BLaER1 treated with 17β-estradiol and CSF1 and Interleukin-3, amounts not matched to agents 10 nM and 100 nM (cell line): ENCODE results near the gene IRAG1.

ENCODE experiments used
- H3K27ac ChIP-seq, 11 experiments: shearing (Covaris generic); formaldehyde crosslinking; 2 replicates each; pipeline ENCODE4 v1.8.1; 2022
- H3K27me3 ChIP-seq, 11 experiments: shearing (Covaris generic); formaldehyde crosslinking; 2 replicates each; pipeline ENCODE4 v1.8.1; 2022
- H3K36me3 ChIP-seq, 11 experiments: shearing (Covaris generic); formaldehyde crosslinking; 2 replicates each; pipeline ENCODE4 v1.8.1; 2022
- H3K4me1 ChIP-seq, 10 experiments: shearing (Covaris generic); formaldehyde crosslinking; 2 replicates each; pipeline ENCODE4 v1.8.1; 2022
- H3K4me2 ChIP-seq, 11 experiments: shearing (Covaris generic); formaldehyde crosslinking; 2 replicates each; pipeline ENCODE4 v1.8.1; 2022
- H3K4me3 ChIP-seq, 10 experiments: shearing (Covaris generic); formaldehyde crosslinking; 2 replicates each; pipeline ENCODE4 v1.8.1; 2022
- H3K9ac ChIP-seq, 11 experiments: shearing (Covaris generic); formaldehyde crosslinking; 2 replicates each; pipeline ENCODE4 v1.8.1; 2022
- H3K9me3 ChIP-seq, 11 experiments: shearing (Covaris generic); formaldehyde crosslinking; replicated peaks in 1 of 11; 2 replicates each; pipeline ENCODE4 v1.8.1; 2022
- H4K20me1 ChIP-seq, 11 experiments: shearing (Covaris generic); formaldehyde crosslinking; 2 replicates each; pipeline ENCODE4 v1.8.1; 2022
- Cebpa-rat ChIP-seq, 11 experiments: shearing (Covaris generic); IDR thresholded peaks; 2 replicates each; pipeline ENCODE4 v1.8.1; 2022

Gene IRAG1

DNA sequence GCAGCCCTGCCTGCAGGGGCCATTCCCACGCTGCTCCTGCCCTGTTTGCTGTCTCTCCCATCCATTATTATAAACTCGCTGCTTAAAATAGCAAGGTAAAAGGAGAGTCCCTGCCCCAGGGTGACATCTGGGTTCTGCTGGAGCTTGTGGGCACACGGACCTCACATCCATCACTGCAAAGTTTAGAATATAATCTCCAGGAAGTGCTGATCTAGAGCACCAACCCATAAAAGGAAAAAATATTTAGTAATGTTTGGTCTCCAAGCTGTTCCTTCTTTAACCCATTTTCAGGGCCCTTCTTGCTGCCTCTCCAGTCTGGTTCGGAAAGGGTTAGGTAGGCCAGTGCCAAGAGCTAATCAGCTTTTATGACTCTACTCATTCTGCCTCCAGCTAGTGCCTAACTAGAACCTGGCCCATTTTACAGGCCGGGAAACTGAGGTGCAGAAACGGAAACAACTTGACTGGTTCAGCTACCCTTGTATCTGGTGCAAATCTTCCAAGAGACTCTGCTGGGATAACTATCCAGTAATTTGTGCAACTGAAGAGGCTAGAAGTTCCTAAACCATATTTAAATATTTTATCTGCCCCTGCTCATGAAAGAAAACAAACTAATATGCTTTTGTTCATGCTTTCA is 37.5 kb downstream of the IRAG1 start:
- no peak for TF ChIP-seq Cebpa-rat (IDR thresholded peaks at IDR 0.05)
- no peaks in the 10 kb centered on the region for H3K36me3 ChIP-seq
- peak overlapping the region in 7 of 11 experiments; percentile 9 to 27 (median 14); a peak in 2 of 22 replicates for H3K9ac ChIP-seq
- H3K4me2 ChIP-seq: peak overlapping the region; percentile 51 to 92 (median 70)
- peaks cover 52 to 93% (median 72%) of the 10 kb centered on the region in 10 experiments for H3K4me1 ChIP-seq
- H3K4me3 ChIP-seq: no peak overlapping the region
- no peaks in the 10 kb centered on the region for H3K27me3 ChIP-seq
- H4K20me1 ChIP-seq: no peaks in the 10 kb centered on the region
- H3K9me3 ChIP-seq: no peaks in the 10 kb centered on the region
- H3K27ac ChIP-seq: peak overlapping the region in 9 of 11 experiments; percentile 23 to 54 (median 34); a peak in 13 of 22 replicates

DNA sequence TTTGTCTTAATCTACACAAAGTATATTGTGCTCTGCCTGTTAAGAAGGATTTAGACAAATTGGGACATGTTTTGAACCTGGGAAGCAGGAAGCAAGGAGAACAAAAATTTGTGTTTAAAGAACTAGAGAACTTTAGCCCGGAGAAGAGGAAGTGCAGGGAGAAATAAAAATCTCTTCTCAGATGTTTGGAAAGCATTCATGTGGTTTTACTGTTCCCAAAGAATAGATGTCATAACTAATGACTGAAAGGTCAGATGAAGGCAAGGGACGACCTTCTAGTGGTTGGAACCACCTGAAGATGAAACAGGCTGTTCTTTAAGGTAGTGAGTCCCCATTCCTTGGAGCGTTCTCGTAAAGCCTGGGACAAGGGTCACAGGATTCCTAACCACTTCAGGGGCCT is 38.3 kb downstream of the IRAG1 start:
- Histone ChIP-seq H3K4me1 (peaks cover 52 to 87% (median 72%) of the 10 kb centered on the region in 10 experiments), H3K9ac (peak overlapping the region in 8 of 11 experiments; percentile 7 to 27 (median 13); a peak in 3 of 22 replicates), H4K20me1 (no peaks in the 10 kb centered on the region), H3K36me3 (no peaks in the 10 kb centered on the region), H3K27me3 (no peaks in the 10 kb centered on the region), H3K9me3 (no peaks in the 10 kb centered on the region), H3K27ac (peak overlapping the region in 9 of 11 experiments; percentile 23 to 54 (median 34); a peak in 14 of 22 replicates), H3K4me2 (peak overlapping the region; percentile 51 to 92 (median 70)), H3K4me3 (no peak overlapping the region)
- TF ChIP-seq Cebpa-rat (IDR thresholded peaks at IDR 0.05): no peak

DNA sequence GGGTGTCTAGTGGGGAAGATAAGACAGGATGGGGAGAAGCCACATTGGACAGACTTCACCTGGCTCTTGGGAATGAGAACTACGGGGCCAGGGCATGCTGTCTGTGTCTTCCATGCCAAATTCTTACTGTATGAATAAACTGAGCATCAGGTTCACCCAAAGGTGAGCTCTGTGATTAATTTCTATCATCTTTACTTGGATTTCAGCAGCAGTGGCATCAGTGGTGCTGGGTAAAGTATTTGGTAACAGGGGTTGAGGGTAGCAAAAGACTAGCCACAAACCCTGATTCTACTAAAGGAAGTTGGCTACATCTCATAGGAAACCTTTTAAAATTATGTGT is 38.8 kb downstream of the IRAG1 start:
- no peaks in the 10 kb centered on the region for H3K27me3 ChIP-seq
- H3K36me3 ChIP-seq: no peaks in the 10 kb centered on the region
- no peaks in the 10 kb centered on the region for H3K9me3 ChIP-seq
- H3K4me1 ChIP-seq: peaks cover 51 to 83% (median 68%) of the 10 kb centered on the region in 10 experiments
- peak overlapping the region in 1 of 11 experiments; percentile 24; a peak in 1 of 22 replicates for H3K9ac ChIP-seq
- H3K4me3 ChIP-seq: no peak overlapping the region
- H4K20me1 ChIP-seq: no peaks in the 10 kb centered on the region
- peak overlapping the region; percentile 51 to 92 (median 70) for H3K4me2 ChIP-seq
- TF ChIP-seq Cebpa-rat (IDR thresholded peaks at IDR 0.05): no peak
- H3K27ac ChIP-seq: peak overlapping the region in 7 of 11 experiments; percentile 23 to 54 (median 37); a peak in 10 of 22 replicates

DNA sequence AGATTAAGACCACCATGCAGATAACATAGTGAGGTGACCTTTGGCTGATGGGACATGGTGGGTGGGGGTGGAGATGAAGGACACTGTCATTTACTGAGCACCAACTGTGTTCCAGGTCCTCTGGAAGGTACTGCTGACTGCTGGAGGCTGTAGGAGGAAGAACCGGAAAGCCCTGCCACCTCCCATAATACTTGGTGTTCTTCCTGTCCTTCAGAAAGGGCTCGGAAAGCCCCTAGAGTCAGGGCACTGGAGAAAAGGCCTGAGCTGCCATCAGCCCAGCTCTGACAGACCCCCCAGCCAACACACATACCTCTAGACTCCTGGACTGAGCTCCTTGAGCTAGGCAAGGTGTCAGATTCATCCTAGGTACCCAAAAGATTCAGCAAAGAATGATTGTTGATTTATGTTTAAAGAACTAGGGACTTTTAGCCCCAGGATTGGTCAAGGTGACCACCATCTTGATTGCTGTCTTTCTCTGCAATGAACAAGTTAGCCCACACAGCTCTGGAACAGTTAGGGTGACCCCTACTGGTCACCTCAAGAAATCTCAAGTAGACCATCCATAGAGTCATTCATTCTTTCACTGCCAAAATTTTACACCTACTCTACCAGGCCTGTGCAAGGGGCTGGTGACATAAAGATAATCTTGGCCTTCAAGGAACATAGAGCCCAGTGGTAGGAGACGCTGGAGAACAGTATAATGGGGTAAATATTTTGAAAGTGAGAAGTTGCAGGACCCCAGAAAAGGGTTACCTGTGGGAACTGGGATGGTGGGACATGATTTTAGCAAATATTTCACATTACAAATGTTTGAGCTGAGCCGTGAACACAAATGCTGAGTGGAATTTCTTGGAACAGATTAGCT is 39.4 kb downstream of the IRAG1 start:
- Histone ChIP-seq H3K4me2 (peak overlapping the region; percentile 51 to 92 (median 70); a peak in 19 of 22 replicates), H4K20me1 (no peaks in the 10 kb centered on the region), H3K36me3 (no peaks in the 10 kb centered on the region), H3K4me1 (peaks cover 45 to 77% (median 62%) of the 10 kb centered on the region in 10 experiments), H3K9ac (no peak overlapping the region), H3K27me3 (no peaks in the 10 kb centered on the region), H3K4me3 (no peak overlapping the region), H3K27ac (peak overlapping the region in 6 of 11 experiments; percentile 26 to 54 (median 38); a peak in 9 of 22 replicates), H3K9me3 (no peaks in the 10 kb centered on the region)
- TF ChIP-seq Cebpa-rat (IDR thresholded peaks at IDR 0.05): no peak

DNA sequence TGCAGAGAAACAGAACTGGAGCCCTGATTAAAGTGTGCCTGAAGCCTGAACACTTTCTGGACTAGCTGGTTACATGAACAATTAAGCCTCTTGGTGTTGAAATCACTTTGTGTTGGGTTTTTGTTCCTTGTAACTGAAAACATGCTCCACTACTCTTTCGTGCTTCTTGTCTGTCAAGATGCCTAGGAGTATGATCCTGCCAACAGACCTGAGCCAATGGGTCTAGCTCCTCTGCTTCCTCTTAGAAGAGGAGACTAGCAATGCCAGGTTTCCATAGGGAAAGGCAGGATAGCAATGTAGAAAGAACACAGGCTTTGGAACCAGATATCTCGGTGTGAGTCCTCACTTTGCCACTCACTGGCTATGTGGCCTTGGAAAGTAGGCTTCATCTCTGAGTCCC is 40.3 kb downstream of the IRAG1 start:
- TF ChIP-seq Cebpa-rat (IDR thresholded peaks at IDR 0.05): no peak
- H3K27me3 ChIP-seq: no peaks in the 10 kb centered on the region

DNA sequence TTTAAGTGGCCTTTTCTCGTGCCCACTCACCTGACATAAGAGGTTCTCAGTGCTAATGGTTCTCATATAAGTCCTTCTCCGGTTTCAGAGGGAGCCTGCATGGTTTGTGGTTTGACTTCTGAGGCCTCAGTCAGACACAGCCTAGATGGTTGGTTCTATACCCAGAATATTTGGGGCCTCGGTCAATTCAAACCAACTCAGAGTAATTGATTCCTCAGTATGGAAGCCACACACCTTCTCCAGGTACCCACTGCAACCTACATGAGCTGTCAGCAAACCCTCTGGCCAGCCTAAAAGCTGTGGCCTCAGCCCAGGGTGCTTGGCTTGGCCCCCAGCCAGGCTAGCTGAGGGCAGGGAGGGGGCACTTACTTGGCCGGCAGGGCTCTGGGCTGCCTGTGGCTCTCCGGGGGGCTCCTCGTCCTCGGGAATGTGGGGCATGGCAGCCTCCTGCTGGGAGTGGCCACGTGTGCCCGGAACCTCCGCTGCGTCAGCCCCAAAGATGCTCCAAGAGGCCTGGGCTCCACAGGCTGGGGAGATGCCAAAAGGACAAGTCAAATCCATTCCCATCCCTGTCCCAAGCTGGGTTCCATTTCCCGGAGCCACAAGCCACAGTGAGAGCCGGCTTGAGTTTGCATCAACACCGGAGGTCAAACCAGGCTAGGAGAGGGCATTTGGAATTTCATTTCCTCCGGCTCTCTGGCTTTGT is 41.7 kb downstream of the IRAG1 start:
- Histone ChIP-seq H3K36me3 (no peaks in the 10 kb centered on the region), H3K4me2 (peak overlapping the region in 4 of 11 experiments; percentile 8 to 89 (median 28); a peak in 5 of 22 replicates), H3K27me3 (no peaks in the 10 kb centered on the region), H3K9ac (no peak overlapping the region), H4K20me1 (no peaks in the 10 kb centered on the region), H3K27ac (peak overlapping the region in 4 of 11 experiments; percentile 3 to 19 (median 8); a peak in 1 of 22 replicates), H3K4me1 (peaks cover 22 to 66% (median 46%) of the 10 kb centered on the region in 10 experiments), H3K4me3 (no peak overlapping the region), H3K9me3 (no peaks in the 10 kb centered on the region)
- no peak for TF ChIP-seq Cebpa-rat (IDR thresholded peaks at IDR 0.05)

More for the DNA sequence above, 40.3 kb downstream of the IRAG1 start:
- Histone ChIP-seq H3K9ac (no peak overlapping the region), H4K20me1 (no peaks in the 10 kb centered on the region), H3K4me2 (peak overlapping the region in 6 of 11 experiments; percentile 18 to 92 (median 64); a peak in 8 of 22 replicates), H3K4me3 (no peak overlapping the region), H3K27ac (peak overlapping the region in 5 of 11 experiments; percentile 3 to 48 (median 32); a peak in 6 of 22 replicates), H3K9me3 (no peaks in the 10 kb centered on the region), H3K4me1 (peaks cover 37 to 68% (median 53%) of the 10 kb centered on the region in 10 experiments), H3K36me3 (no peaks in the 10 kb centered on the region)

DNA sequence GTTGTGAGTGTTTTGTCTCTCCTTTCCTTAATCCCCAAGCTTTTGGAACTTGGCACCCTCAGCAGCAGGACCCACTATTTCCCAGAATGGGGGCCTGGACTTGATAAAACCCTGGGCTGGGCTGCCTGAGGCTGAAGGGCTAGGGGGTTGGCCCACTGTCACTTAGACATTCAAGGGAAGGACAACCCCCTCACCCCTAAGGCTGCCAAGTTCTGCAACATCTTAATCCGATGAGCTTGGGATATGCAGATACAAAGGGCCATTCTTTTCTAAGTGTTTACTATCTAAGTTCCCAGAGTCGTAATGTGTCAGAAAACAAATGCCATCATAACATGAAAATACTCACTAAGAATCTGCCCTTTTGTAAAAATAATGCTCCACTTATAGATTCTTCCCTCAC is 42.9 kb downstream of the IRAG1 start:
- no peak overlapping the region for H3K4me3 ChIP-seq
- no peak overlapping the region for H3K4me2 ChIP-seq
- no peaks in the 10 kb centered on the region for H3K27me3 ChIP-seq
- H3K36me3 ChIP-seq: no peaks in the 10 kb centered on the region
- TF ChIP-seq Cebpa-rat (IDR thresholded peaks at IDR 0.05): no peak
- no peaks in the 10 kb centered on the region for H3K9me3 ChIP-seq
- no peak overlapping the region for H3K27ac ChIP-seq
- H3K4me1 ChIP-seq: peaks cover 11 to 59% (median 36%) of the 10 kb centered on the region in 10 experiments
- no peak overlapping the region for H3K9ac ChIP-seq
- H4K20me1 ChIP-seq: no peaks in the 10 kb centered on the region

DNA sequence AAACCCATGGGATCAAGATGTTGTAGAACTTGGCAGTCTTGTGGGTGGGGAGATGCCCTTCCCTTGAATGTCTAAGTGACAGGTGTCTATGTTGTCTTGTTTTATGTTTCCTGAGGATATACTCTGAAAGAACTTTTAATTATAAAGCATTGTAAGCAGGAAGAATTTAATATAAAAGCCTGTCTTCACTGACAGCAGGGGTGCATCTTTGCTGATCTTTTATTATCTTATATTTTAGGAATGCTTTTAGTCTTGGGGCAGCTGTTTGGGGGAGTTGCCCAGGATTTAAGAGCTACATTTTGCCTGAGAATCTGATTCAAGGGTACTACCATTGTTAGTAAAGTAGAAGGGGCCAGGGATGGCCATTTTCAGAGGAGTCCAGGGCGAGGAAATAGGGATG is 43.4 kb downstream of the IRAG1 start:
- Histone ChIP-seq H3K27ac (no peak overlapping the region), H3K27me3 (no peaks in the 10 kb centered on the region), H4K20me1 (no peaks in the 10 kb centered on the region), H3K36me3 (no peaks in the 10 kb centered on the region), H3K4me3 (no peak overlapping the region), H3K9me3 (no peaks in the 10 kb centered on the region), H3K4me2 (no peak overlapping the region), H3K4me1 (peaks cover 7 to 59% (median 32%) of the 10 kb centered on the region in 10 experiments), H3K9ac (no peak overlapping the region)
- TF ChIP-seq Cebpa-rat (IDR thresholded peaks at IDR 0.05): no peak
